Measurements from ENCODE around the gene LRSAM1.
"Not testable (repeated sequence)": the region's sequence is repeated elsewhere in the genome, so short reads cannot be mapped to it uniquely, and the experiment has no call there.

LRSAM1 gene

DNA sequence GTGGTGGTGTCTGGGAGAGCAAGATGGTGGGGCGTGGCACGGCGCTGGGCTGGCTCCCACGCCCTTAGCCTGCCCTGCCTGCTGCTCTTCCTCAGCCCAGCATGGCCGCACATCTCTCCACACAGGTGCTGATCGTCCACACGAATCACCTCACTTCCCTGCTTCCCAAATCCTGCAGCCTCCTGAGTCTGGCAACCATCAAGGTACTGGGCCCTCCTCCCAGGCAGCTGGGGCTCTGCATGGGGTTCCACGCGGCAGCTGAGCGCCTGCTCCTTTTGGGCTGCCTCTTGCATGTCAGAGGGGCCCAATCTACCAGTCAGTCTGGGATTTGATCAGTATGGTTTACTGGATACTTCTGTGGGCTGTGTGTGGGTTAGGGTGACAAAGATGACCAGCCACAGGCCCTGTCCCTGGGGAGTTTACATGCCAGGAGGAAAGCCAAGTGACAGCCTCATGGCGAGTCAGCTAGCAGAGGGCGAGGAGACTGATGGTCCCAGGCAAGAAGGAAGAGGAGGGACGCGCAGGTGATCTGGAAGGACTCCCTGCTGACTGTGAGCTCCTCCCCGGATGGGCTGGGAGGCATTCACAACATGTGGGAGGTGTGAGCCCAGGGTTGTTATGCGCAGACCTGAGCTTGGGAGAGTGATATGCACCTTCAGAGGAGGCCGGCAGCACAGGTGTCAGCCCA, 6.0 kb downstream of the LRSAM1 start:
- no peak for DNase-seq (ENCODE audit: low read depth in 1 of 2, low spot score in 1 of 2)

- no peak for DNase-seq (ENCODE audit: low read depth in 1 of 2, low spot score in 1 of 2)
These were observed 7.6 kb downstream of the LRSAM1 start for GRCh38 chr9:127458921-127459320.

GRCh38 chr9:127463382-127463781, 12.1 kb downstream of the LRSAM1 start:
- DNase-seq (ENCODE audit: low read depth in 1 of 2, low spot score in 1 of 2): no peak

- no peak for DNase-seq (ENCODE audit: low read depth in 1 of 2, low spot score in 1 of 2)
These were observed 12.6 kb downstream of the LRSAM1 start for GRCh38 chr9:127463911-127464310.

- DNase-seq (ENCODE audit: low read depth in 1 of 2, low spot score in 1 of 2): not testable (repeated sequence)
These were observed 15.2 kb downstream of the LRSAM1 start for GRCh38 chr9:127466407-127466917.

DNA sequence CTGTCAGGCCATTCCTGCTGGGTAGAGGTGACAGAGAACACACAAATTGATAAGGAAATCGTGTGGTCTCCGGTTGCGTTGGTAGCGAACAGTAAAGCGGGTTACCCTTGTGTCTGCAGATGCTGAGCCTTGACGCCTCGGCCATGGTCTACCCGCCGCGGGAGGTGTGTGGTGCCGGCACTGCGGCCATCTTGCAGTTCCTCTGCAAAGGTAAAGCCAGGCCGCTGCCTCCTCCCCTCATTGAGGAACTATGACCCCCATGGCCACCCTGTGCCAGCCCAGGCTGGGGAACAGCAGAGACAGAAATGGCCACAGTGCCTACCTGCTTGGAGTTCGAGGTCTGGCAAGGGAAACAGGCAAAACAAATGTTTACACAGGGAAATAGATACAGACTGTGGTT, 16.3 kb downstream of the LRSAM1 start:
- no peak for DNase-seq (ENCODE audit: low read depth in 1 of 2, low spot score in 1 of 2)

DNA sequence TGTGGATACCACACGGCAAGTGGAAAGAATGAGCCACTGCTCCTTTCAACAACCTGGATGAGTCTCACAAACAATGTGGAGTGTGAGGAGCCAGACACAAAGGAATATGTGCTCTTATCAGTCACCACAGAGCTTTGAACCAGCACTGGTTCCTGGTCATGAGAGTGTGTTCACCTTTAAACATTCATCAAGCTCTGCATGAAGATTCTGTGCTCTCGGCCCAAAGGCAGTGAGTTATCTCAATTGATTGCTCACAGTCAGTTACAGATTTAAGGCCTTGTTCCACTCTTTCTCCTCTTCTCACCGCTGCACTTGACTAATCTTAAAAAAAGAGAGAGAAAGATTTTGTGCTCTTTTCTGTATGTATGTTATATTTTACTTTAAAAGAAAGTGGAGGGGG, 19.4 kb downstream of the LRSAM1 start:
- DNase-seq (ENCODE audit: low read depth in 1 of 2, low spot score in 1 of 2): no peak

DNA sequence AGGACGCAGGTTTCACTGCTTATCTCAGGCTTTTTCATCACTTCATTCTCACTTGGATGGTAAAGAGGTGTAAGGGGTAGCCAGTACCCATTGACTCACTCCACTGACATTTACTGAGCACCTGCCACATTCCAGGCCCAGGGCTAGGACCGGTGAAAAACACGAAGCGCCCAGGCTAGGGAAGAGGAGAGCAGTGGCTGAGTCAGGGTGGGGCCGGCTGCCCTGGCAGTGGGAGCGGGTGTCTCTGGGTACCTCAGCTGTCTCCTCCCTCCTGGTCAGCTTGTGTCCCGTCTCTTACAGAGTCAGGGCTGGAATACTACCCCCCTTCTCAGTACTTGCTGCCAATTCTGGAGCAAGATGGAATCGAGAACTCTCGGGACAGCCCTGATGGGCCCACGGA, 22.2 kb downstream of the LRSAM1 start:
- no peak for DNase-seq (ENCODE audit: low read depth in 1 of 2, low spot score in 1 of 2)

- DNase-seq (ENCODE audit: low read depth in 1 of 2, low spot score in 1 of 2): no peak
These were observed 22.6 kb downstream of the LRSAM1 start for GRCh38 chr9:127473932-127474331.

DNA sequence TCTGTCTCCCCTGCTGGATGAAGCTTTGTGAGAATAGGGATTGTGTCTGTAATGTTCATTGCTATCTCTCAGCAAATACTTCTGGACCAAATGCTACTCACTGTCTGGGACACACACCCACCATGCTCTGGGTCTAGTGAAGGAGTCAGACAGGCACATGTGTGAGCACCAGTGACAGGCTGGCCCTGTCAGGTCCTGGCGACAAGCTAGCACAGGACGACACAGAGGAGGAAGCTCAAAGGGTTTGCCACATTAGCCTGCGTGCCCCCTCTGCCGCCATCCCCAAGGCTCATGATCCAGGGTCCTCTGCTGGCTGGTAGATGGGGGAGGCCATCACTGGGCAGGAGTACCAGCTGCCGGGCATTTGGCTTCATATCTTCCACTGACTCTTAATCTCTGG, 23.3 kb downstream of the LRSAM1 start:
- DNase-seq (ENCODE audit: low read depth in 1 of 2, low spot score in 1 of 2): no peak

DNA sequence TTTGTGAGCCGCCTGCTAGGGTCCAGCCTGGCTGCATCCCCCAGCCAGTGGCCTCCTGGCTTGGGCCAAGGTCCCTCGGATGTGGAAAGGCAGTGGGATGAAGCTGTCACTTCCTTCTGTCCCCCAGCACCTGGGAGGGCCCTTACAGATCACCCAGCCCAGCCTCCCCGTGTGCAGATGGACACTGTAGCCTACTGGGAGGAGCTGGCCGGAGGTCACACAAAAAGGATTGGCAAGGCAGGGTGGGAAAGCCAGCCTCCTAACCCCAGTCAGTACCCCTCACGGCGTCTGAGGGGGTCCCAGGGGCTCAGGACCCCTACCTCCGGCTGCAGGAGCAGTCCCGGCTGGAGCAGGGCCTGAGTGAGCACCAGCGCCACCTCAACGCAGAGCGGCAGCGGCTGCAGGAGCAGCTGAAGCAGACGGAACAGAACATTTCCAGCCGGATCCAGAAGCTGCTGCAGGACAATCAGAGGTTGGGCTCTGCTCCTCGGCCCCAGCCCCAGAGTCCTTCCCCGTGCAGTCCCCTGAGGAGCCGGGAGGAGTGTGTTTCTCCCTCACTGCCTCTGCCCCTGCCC, 28.3 kb downstream of the LRSAM1 start:
- no peak for DNase-seq (ENCODE audit: low read depth in 1 of 2, low spot score in 1 of 2)

GRCh38 chr9:127482662-127483061, 31.4 kb downstream of the LRSAM1 start:
- no peak for DNase-seq (ENCODE audit: low read depth in 1 of 2, low spot score in 1 of 2)

GRCh38 chr9:127485995-127486394, 34.7 kb downstream of the LRSAM1 start:
- DNase-seq (ENCODE audit: low read depth in 1 of 2, low spot score in 1 of 2): no peak

DNA sequence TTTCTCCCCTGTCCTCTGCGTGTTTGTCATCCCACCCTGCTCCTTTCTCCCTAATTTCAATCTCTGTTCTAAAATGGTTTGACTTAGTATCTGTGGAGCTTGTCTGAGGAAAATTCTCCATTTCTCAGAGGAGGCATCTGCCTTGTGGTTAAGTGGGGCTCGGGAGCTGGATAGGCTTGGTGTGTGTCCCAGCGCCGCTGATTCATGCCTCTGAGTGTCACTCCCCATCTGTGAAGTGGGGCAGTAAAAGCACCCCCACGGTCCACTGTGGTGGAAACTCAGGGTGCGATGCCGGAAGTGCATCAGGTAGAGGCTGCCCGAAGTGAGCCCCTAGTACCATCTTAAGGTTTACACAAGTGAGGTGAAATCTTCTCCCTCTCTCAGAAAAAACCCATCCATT, 37.6 kb downstream of the LRSAM1 start:
- no peak for DNase-seq (ENCODE audit: low read depth in 1 of 2, low spot score in 1 of 2)

DNA sequence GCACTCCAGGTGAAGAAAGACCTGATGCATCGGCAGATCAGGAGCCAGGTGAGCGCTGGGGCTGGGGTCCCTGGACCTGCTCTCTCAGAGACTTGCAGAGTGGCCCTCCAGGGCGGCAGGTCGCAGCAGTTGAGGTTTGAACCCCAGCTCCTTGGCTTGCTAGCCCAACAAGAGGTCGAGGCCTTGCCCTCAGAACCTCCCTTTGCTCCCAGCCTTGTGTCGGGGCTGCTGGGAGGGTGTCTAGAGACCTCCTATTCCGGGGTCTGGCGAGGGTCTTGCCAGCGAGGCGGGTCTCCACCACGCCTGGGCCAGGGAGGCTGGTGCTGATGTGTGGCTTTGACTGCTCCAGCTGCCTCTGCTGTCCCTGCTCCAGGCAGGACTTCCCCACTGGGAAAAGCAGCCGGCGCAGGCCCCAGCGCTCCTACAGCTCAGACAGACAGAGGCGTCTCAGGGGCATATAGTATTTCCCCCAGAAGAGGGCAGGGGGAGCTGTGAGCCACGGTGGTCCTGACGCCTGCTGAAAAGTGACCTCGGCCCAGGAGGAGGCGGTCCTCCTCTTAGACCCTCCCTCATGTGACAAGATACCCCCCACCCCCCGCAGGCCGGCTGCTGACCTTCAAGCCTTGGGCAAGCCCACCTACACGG, 38.3 kb downstream of the LRSAM1 start:
- DNase-seq (ENCODE audit: low read depth in 1 of 2, low spot score in 1 of 2): no peak

GRCh38 chr9:127490535-127491230, 39.4 kb downstream of the LRSAM1 start:
- DNase-seq (ENCODE audit: low read depth in 1 of 2, low spot score in 1 of 2): no peak

GRCh38 chr9:127491516-127491915, 40.2 kb downstream of the LRSAM1 start:
- DNase-seq (ENCODE audit: low read depth in 1 of 2, low spot score in 1 of 2): no peak

GRCh38 chr9:127492616-127493015, 41.3 kb downstream of the LRSAM1 start:
- DNase-seq (ENCODE audit: low read depth in 1 of 2, low spot score in 1 of 2): no peak

GRCh38 chr9:127493592-127494303, 42.4 kb downstream of the LRSAM1 start:
- DNase-seq (ENCODE audit: low read depth in 1 of 2, low spot score in 1 of 2): no peak

- DNase-seq (ENCODE audit: low read depth in 1 of 2, low spot score in 1 of 2): no peak
These were observed 43.0 kb downstream of the LRSAM1 start for GRCh38 chr9:127494304-127494702.

- DNase-seq (ENCODE audit: low read depth in 1 of 2, low spot score in 1 of 2): no peak
These were observed 44.7 kb downstream of the LRSAM1 start for GRCh38 chr9:127495884-127496555.

All from activated T-helper 1 cell treated with anti-CD3 and anti-CD28 coated beads, Interleukin-2, amount 50 U/mL, for 16 hours (primary cell).